Astrocyte of the spinal cord (primary cell): ENCODE results near the gene ICAM5.
"Not testable (repeated sequence)": the region's sequence is repeated elsewhere in the genome, so short reads cannot be mapped to it uniquely, and the experiment has no call there.

Source experiments
- DNase-seq: peaks from one replicate; pipeline ENCODE4 v3.0.0; 2011; ENCODE audit warnings: low read depth, low spot score
- H3K4me3 ChIP-seq: 2 replicates; pipeline ENCODE4 v1.5.1; 2011; ENCODE audit warnings: low read depth, mild to moderate bottlenecking, low read length, moderate library complexity
- CTCF ChIP-seq: IDR thresholded peaks from 2 replicates; pipeline ENCODE4 v1.5.1; 2012; ENCODE audit warnings: low read depth, mild to moderate bottlenecking, low read length, inconsistent platforms
- in situ Hi-C: cut with HindIII; loops from 2 replicates; pipeline ENCODE4 v1.10.0; 2017; ENCODE audit warnings: low sequenced_read_pairs

Gene ICAM5

GRCh38 chr19:10289836-10290356, at the start of gene ICAM5:
Gene ICAM5, plus strand, starts transcription at chr19:10289952. Its CDS starts 92 bp downstream, at chr19:10290044.
- peak within 1 kb of the TSS; percentile 13 for H3K4me3 ChIP-seq
- TF ChIP-seq CTCF = no peak
- in situ Hi-C loops = no loop called here
- no peak for DNase-seq

- DNase-seq, in situ Hi-C loops, H3K4me3 ChIP-seq: not testable (repeated sequence)
Observed at GRCh38 chr19:10241826-10242449, 47.8 kb upstream of the ICAM5 start.

GRCh38 chr19:10243606-10244005, 46.1 kb upstream of the ICAM5 start:
- TF ChIP-seq CTCF = no peak
- in situ Hi-C loops = no loop called here
- no peak for DNase-seq
- no peak overlapping the region for H3K4me3 ChIP-seq

- DNase-seq = no peak
- in situ Hi-C loops = no loop called here
- H3K4me3 ChIP-seq = no peak overlapping the region
- TF ChIP-seq CTCF = no peak
Observed at GRCh38 chr19:10245189-10245939, 44.4 kb upstream of the ICAM5 start.

- no peak for TF ChIP-seq CTCF
- in situ Hi-C loops = no loop called here
- H3K4me3 ChIP-seq = no peak overlapping the region
- no peak for DNase-seq
Observed at GRCh38 chr19:10246511-10246910, 43.2 kb upstream of the ICAM5 start.

GRCh38 chr19:10251792-10252694, 37.7 kb upstream of the ICAM5 start, which contains the start of gene MRPL4:
Gene MRPL4, plus strand, starts transcription at chr19:10252214. Its CDS starts 40 bp downstream, at chr19:10252254.
- no peak for TF ChIP-seq CTCF
- H3K4me3 ChIP-seq = peak within 1 kb of the TSS; percentile 96
- DNase-seq = peak; percentile 99
- in situ Hi-C loops = no loop called here
